Lower leg skin (tissue), 3 donors: ENCODE measurements around the gene CHADL.

Experiments used
- POLR2A ChIP-seq, 2 donors: fragments of 450-650 bp; IDR thresholded peaks; one replicate each; pipeline ENCODE4 v1.6.1; 2016 to 2017; ENCODE audit warnings: antibody characterized with exemption in 2 of 2, mild to moderate bottlenecking in 1 of 2, moderate library complexity in 1 of 2
- TF ChIP-seq, protein P1 (sequence below), 3 donors: fragments of 450-650 bp; IDR thresholded peaks; one replicate each; pipeline ENCODE4 v1.5.1; 2016; ENCODE audit warnings: antibody characterized with exemption in 3 of 3, mild to moderate bottlenecking in 3 of 3, moderate library complexity in 2 of 3

- TF ChIP-seq POLR2A (IDR thresholded peaks at IDR 0.05) = no peak
- TF ChIP-seq, protein P1, sequence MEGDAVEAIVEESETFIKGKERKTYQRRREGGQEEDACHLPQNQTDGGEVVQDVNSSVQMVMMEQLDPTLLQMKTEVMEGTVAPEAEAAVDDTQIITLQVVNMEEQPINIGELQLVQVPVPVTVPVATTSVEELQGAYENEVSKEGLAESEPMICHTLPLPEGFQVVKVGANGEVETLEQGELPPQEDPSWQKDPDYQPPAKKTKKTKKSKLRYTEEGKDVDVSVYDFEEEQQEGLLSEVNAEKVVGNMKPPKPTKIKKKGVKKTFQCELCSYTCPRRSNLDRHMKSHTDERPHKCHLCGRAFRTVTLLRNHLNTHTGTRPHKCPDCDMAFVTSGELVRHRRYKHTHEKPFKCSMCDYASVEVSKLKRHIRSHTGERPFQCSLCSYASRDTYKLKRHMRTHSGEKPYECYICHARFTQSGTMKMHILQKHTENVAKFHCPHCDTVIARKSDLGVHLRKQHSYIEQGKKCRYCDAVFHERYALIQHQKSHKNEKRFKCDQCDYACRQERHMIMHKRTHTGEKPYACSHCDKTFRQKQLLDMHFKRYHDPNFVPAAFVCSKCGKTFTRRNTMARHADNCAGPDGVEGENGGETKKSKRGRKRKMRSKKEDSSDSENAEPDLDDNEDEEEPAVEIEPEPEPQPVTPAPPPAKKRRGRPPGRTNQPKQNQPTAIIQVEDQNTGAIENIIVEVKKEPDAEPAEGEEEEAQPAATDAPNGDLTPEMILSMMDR (IDR thresholded peaks at IDR 0.05) = no peak
These were observed 47.7 kb upstream of the CHADL start for GRCh38 chr22:41288245-41288946.
